GM18907 (cell line): ENCODE results near the gene HYLS1.

Experiments used
- ATAC-seq: cut with Tn5 transposase; IDR thresholded peaks from one replicate; pipeline ENCODE4 v1.9.1; 2021; ENCODE audit warnings: mild to moderate bottlenecking, moderate library complexity; ENCODE audit not compliant: unreplicated experiment

HYLS1 gene

DNA sequence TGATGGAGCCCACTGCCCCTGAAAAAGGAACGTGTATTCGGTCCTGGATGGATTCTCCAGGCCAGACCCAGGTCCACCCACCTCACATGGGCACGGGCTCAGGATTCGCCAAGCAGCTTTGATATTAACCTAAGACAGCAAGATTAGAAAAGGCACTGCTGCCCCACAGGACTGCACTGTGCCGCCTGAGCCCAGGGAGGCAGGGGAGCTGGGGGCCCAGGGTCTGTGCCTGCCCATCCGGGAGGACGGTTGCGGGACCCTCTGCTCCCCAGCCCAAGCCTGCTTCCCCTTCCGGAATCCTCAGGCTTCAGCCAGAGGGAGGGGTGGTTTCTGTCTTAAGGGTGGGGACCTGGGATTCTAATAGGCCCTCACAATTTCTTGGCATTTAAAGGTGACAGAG is 44.8 kb downstream of the HYLS1 start:
- ATAC-seq, result no peak

GRCh38 chr11:125933030-125933813 is 45.8 kb downstream of the HYLS1 start:
- no peak for ATAC-seq

GRCh38 chr11:125934473-125934872 is 47.0 kb downstream of the HYLS1 start:
- no peak for ATAC-seq

DNA sequence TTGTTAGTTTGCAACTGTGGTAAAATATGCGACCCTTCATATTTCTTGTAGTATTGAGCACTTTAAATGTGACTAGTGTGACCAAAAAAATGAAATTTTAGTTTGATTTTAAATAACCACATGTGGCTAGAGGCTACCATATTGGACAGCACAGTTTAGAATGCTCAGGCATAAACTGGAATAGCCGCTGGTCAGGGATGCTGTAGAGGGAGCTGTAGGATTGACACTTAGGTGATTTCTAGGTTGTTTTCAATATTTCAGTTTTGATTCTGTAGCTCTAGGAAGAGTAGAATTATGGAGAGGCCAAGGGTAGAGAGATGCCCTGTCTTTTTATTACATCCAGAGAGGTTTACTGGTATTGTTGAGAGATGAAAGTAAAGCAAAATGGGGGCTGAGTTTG is 47.6 kb downstream of the HYLS1 start:
- ATAC-seq, result no peak

- no peak for ATAC-seq
These were observed 48.2 kb downstream of the HYLS1 start for GRCh38 chr11:125935618-125936199.

GRCh38 chr11:125938418-125938817 is 51.0 kb downstream of the HYLS1 start:
- no peak for ATAC-seq

- no peak for ATAC-seq
These were observed 51.6 kb downstream of the HYLS1 start for GRCh38 chr11:125939081-125939521.

- no peak for ATAC-seq
These were observed 52.7 kb downstream of the HYLS1 start for GRCh38 chr11:125940145-125940544.

DNA sequence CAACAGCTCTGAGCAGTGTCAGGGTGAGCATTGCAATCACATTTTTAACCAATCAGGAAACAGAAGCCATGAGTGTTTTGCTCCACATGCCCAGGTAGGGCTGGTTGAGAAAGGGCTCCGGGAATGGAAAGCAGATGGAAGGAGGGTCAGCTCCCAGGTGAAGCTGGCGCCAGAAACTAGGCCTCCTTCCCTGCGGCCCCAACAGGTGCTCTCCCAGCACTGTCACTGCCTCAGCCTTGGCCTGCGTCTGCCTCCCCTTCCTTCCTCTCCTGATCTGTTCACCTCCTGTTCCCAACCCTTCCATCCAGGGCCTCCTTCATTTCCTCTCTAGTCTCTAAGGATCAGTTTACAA is 53.8 kb downstream of the HYLS1 start:
- no peak for ATAC-seq

GRCh38 chr11:125941619-125942611 is 54.4 kb downstream of the HYLS1 start:
- peak; percentile 51 for ATAC-seq

DNA sequence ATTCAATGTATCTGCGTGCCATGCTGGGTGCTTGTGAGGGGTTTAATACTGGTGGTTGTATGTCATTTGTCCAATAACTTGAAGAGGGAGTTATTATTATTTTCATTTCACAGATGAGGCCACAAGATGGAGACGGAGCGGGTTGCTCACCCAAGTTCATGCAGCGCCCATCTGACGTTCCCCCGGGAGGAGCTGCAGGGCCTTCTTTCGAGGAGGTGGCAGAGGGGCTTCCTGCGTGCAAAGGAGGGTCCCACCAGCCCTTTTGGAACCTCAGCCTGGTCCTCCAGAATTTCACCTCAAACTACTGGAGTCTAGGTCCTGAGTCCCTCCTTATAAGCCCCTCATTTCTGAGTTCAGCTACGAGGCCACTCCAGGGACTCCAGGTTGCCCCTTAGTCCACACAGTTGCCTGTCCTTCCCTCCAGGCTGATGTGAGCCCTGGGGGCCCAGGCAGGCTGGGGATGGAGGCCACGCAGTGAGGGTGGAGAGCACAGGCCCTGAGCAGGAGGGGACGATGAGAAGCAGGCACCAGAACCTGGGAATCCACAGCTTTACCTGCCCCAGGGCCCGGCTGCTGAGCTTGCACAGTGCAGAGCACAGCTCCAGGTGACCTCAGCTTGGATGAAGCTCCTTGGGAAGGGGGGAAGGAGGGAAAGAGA is 55.4 kb downstream of the HYLS1 start:
- no peak for ATAC-seq

GRCh38 chr11:125943661-125944349 is 56.3 kb downstream of the HYLS1 start:
- ATAC-seq, result no peak

GRCh38 chr11:125944350-125945010 is 57.0 kb downstream of the HYLS1 start:
- no peak for ATAC-seq

- ATAC-seq, result no peak
These were observed 57.7 kb downstream of the HYLS1 start for GRCh38 chr11:125945011-125945796.

GRCh38 chr11:125945797-125946520 is 58.5 kb downstream of the HYLS1 start, which contains the start of gene VSIG10L2:
Gene VSIG10L2 (plus strand): TSS chr11:125946044. CDS start chr11:125946056, 12 bp downstream.
- no peak for ATAC-seq

DNA sequence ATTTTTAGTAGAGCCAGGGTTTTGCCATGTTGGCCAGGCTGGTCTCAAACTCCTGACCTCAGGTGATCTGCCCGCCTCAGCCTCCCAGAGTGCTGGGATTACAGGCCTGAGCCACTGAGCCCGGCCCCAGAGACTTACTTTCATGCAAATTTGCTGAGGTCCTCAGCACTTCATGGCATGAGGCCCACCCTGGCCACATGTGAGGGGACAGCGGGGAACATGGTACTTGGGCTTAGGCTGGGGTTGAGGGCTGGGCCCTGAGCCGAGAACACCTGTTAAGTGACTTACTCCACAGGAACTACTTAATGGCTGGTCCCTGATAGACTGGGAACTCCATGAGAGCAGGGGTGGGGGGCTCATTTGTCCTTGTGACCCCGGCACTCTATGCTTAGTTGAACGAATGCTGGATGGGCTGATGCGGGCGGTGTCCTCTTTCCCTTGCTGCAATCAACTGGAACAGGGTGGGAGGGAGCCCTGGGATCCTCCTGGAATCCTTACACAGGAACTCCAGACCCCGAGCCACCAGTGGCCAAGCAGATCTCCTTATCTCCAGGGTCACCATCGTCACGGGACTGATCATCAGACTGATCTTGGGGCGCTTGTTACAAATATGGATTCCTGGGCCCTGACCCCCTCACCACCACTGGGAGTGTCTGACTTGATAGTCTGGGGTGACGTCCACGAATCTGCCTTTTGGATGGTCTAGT is 59.4 kb downstream of the HYLS1 start:
- no peak for ATAC-seq

DNA sequence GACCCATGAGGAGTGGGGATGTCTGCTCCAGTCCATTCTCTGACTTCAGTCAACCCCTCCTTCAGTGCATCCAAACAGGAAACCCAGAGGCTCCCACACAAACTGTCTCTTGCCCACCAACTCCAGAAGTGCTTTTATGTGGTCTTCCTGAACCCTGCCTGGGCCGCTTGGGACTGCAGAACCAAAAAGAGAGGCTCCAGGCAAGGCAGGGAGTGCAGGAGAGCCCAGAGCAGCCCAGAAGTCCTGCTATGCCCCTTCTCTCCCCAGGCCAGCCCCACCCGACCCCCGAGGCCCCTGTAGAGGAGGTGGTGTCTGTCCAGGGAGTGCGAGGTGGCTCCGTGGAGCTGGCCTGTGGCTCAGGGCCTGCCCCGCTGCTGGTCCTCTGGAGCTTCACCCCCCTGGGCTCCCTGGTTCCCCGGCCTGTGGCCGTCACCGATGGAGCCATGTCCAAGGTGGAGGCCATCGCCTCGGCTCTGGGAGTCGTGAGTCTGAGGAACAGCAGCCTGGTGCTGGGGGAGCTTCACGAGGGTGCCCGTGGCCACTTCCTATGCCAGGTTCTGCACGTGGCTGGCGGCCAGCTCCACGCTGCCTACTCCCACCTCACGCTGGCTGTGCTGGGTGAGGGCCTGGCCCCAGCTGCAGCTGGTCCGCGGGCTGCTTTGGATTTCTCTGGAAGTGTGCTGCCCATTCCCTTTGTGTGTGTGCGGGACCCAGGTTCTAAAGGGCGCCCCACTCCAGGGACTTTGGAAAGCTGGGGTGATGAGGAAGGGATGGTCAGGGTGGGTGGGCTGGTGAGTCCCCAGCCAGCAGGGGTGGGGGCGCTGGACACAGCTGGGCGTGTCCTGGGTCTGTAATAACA is 60.2 kb downstream of the HYLS1 start:
- no peak for ATAC-seq
